ENCODE data around the gene CCL21. TPM values are rescaled to one million over a fixed set of nuclear protein-coding genes. Genes with fewer than 3 reads are reported as not detected.

CCL21 gene
- total and polyA plus RNA-seq, 2 of the 8 experiments (the other 6 are each of a cell fraction or from before 2014, with no cell fraction given), result not detected

DNA sequence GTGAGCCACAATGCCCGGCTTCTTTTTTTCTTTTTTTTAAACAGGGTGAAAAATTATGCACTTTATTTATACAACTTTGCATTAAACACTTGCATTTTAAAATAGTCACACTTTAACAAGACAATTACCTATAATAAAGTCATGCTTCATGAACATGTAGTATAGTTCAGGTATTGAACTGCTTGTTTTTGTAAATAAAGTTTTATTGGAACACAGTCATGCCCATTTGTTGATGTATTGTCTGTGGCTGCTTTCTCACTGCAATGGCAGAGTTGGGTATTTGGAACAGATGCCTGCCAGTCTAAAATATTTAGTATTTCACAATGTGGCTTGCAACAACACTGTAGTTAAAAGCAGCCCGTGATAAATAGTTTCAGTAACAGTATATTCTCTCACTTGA is 32.8 kb upstream of the CCL21 start:
- no peaks in the 10 kb centered on the region for H4K20me1 ChIP-seq (replicated peaks in 1 of 2; ENCODE audit: control insufficient read depth in 1 of 2, insufficient read depth in 2 of 2, low read length in 2 of 2)
- H3K27me3 ChIP-seq (replicated peaks in 1 of 4; ENCODE audit: control insufficient read depth in 3 of 4, extremely low read depth in 1 of 4, insufficient read depth in 3 of 4, low read length in 3 of 4), result no peaks in the 10 kb centered on the region
- H3K56ac ChIP-seq (replicated peaks; ENCODE audit: insufficient read length, low read depth, low read length), result no peak overlapping the region
- H3K4me1 ChIP-seq (replicated peaks in 1 of 4; ENCODE audit: control insufficient read depth in 3 of 4, insufficient read depth in 4 of 4, low read length in 3 of 4), result no peaks in the 10 kb centered on the region
- H3K27ac ChIP-seq (ENCODE audit: low read depth, low read length), result no peak overlapping the region
- POLR2A ChIA-PET (ENCODE audit: partially characterized antibody), result interaction anchor here (1.2 kb wide), 1 partner anchor 337 kb away, joined by 3 read pairs; the partner anchor contains the start of gene FANCG
- no peaks in the 10 kb centered on the region for H3K79me1 ChIP-seq (ENCODE audit: low read depth, low read length)
- no peak overlapping the region for H3K4me3 ChIP-seq (ENCODE audit: extremely low read depth in 1 of 4, insufficient read depth in 2 of 4, low read depth in 3 of 4, low read length in 4 of 4)
- H3K18ac ChIP-seq (ENCODE audit: extremely low read depth, low read length), result no peak overlapping the region
- no peaks in the 10 kb centered on the region for H3K9me3 ChIP-seq (ENCODE audit: insufficient read depth in 2 of 2, low read depth in 1 of 2, low read length in 1 of 2)
- H3K36me3 ChIP-seq (ENCODE audit: control insufficient read depth in 2 of 4, insufficient read depth in 4 of 4, low read length in 3 of 4), result no peaks in the 10 kb centered on the region
- no peak overlapping the region for H2BK15ac ChIP-seq (ENCODE audit: low read length)
- no peak overlapping the region for H2BK120ac ChIP-seq (replicated peaks; ENCODE audit: low read depth, low read length)
- H2AFZ ChIP-seq (ENCODE audit: low read length), result no peak overlapping the region
- no peak for FAIRE-seq
- no peak overlapping the region for H2BK5ac ChIP-seq (ENCODE audit: low read depth, low read length)
- H4K8ac ChIP-seq (ENCODE audit: extremely low read depth, insufficient read depth, low read length), result no peak overlapping the region
- H3K14ac ChIP-seq (ENCODE audit: insufficient read length), result no peak overlapping the region
- no peak overlapping the region for H4K91ac ChIP-seq (replicated peaks; ENCODE audit: insufficient read length, low read length)
- no peak for DNase-seq (ENCODE audit: low read depth in 1 of 2, low spot score in 2 of 2)
- no peak overlapping the region for H2BK12ac ChIP-seq (ENCODE audit: low read depth, low read length)
- no peak overlapping the region for H3K4me2 ChIP-seq (ENCODE audit: insufficient read depth in 1 of 2, low read depth in 2 of 2, low read length in 2 of 2)
- CTCF ChIA-PET (ENCODE audit: partially characterized antibody), result interaction anchor here (1.3 to 1.6 kb wide), 3 partner anchors 18 to 42 kb away, joined by 3 to 6 read pairs (median 4); no protein-coding TSS in a partner anchor
- H3K23ac ChIP-seq (ENCODE audit: insufficient read length), result no peak overlapping the region
- TF ChIP-seq FOSL1 (IDR thresholded peaks at IDR 0.05; ENCODE audit: insufficient read depth, low read depth, low read length), result no peak
- TF ChIP-seq ATF2 (IDR thresholded peaks at IDR 0.05; ENCODE audit: low read length), result no peak
- TF ChIP-seq EZH2 (IDR thresholded peaks at IDR 0.05; ENCODE audit: low read depth, low read length, severe bottlenecking), result no peak
- TF ChIP-seq TEAD4 (IDR thresholded peaks at IDR 0.05; ENCODE audit: low read depth, low read length), result no peak
- no peak for TF ChIP-seq KDM4A (IDR thresholded peaks at IDR 0.05; ENCODE audit: low read depth, low read length, severe bottlenecking)
- TF ChIP-seq SRF (IDR thresholded peaks at IDR 0.05; ENCODE audit: low read depth, low read length), result no peak
- no peak for TF ChIP-seq SAP30 (IDR thresholded peaks at IDR 0.05; ENCODE audit: insufficient read depth, insufficient replicate concordance, low read length)
- H2BK20ac ChIP-seq (ENCODE audit: low read length), result no peak overlapping the region
- no peak overlapping the region for H4K5ac ChIP-seq (ENCODE audit: insufficient read length, low read depth, low read length)
- no peak overlapping the region for H3K4ac ChIP-seq (replicated peaks; ENCODE audit: insufficient read length, low read depth, low read length)
- H3K79me2 ChIP-seq (ENCODE audit: control insufficient read depth in 1 of 2, insufficient read depth in 2 of 2, low read length in 2 of 2), result no peaks in the 10 kb centered on the region
- H2AK5ac ChIP-seq (ENCODE audit: low read depth, low read length), result no peak overlapping the region
- no peak overlapping the region for H3K9ac ChIP-seq (replicated peaks in 1 of 4; ENCODE audit: extremely low read depth in 1 of 4, low read depth in 3 of 4, low read length in 3 of 4)
- H3K23me2 ChIP-seq (ENCODE audit: low read depth, low read length), result no peaks in the 10 kb centered on the region
- WGBS, 2 experiments (ENCODE audit: extremely low coverage in 1 of 2, insufficient coverage in 1 of 2, insufficient read length in 1 of 2, insufficient replicate concordance in 2 of 2, low coverage in 1 of 2, low lambda C conversion rate in 2 of 2, missing lambda C conversion rate in 1 of 2), result 90% methylated on average over 2 of the region's 2 CpGs; no CpG with 5 or more reads in 1 of the 2 experiments

All from H1 (cell line).